HG03064 (cell line): ENCODE measurements around the gene IVD.
A peak's percentile ranks its signal among the peaks of the same experiment; 100 is the strongest.

ENCODE experiments used
- ATAC-seq: cut with Tn5 transposase; IDR thresholded peaks from one replicate; pipeline ENCODE4 v1.9.1; 2021; ENCODE audit warnings: low read depth; ENCODE audit not compliant: unreplicated experiment

Gene IVD

DNA sequence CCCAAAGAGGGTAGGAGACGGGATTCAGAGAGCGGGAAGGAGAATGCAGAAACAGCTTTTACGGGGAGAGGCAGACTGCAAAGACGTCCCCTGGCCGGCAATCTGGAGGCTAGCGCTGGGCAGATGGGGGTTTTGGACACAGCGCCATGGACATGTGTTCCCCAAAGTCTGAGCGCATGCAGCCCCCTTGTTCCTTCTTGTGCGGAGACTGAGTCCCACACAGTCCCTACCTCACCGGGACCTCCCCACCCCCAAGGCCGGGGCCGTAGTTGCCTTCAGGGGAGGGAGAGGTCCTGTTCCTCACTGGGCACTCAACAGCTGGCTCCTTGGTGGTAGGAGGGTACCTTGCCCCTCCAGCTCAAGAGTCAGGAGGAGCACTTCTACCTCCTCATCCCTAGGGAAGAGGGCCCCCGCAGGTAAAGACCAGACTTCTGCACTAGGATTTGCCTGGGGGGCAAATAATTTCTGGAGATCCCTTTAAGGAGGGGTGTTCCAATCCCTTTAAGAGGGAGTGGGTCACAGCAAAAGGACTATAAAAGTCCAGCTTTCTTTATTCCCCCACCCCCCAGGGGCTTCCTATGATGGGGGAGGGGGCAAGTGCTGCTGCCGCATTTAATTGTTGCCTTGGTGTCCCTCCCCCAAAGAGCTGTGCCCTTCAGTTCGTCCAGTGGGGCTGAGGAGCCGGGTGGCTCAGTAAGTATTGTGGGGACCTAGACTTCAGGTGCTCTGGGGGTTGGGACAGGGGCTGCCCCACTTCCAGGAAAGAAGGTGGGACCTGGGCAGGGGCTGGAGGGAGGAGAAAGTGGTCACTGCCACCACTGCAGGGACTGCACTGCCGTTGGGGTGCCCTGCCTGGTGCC is 31.5 kb downstream of the IVD start:
- no peak for ATAC-seq

- ATAC-seq: no peak
These were observed 32.4 kb downstream of the IVD start for GRCh38 chr15:40437752-40438687.

- no peak for ATAC-seq
These were observed 33.1 kb downstream of the IVD start for GRCh38 chr15:40438712-40439111.

- ATAC-seq: no peak
These were observed 33.9 kb downstream of the IVD start for GRCh38 chr15:40439461-40439959.

GRCh38 chr15:40439960-40440742 is 34.6 kb downstream of the IVD start:
- ATAC-seq: no peak

GRCh38 chr15:40440743-40441564 is 35.4 kb downstream of the IVD start, which contains the start of gene BAHD1:
Gene BAHD1, plus strand, starts transcription at chr15:40440953. Its CDS starts 17,512 bp downstream, at chr15:40458465.
- ATAC-seq: peak; percentile 83

DNA sequence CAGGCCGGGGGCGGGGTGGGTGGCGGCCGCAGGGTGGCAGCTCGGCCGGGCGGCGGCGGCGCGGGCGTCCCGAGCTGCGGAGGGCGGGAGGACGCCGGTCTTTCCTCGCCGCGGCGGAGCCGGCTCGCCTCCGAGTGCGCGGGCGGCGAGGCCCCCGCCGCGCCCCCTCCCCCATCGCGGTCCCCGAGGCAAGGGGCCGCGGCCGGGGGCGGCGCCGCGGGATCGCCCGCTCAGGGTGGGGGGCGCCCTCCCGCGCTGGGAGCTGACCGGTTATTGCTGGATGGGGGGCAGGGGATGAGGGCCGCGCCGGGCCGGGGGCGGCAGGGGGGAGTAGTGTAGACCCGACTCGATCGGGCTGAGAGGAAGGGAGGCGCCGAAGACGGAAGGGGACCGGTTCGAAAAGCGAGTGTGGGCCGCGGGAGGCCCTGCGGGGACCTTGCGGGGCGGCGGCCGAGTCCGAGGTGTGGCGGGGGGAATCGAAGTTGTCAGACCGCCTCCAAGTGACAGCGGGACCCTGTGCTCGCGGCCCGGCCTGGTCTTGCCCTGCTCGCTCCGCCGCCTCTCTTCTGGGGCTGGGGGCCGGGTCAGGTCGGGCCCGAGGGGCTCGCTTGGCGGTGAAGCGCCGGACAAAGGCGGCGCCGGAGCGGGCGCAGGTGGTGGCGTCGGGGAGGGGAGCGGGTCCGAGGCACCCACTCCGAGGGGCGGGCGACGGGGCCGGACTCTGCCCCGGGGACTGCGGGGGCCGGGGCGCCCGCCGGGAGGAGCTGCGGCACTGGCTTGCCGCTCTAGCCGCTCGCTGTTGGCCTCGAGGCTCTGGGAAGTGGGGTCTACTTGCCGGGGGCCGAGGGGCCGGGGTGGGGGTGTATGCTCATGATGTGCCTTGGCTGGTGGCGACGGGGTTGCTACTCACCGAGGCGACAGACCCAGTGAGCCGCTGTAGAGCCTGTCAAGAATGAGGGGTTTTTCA is 36.3 kb downstream of the IVD start:
- no peak for ATAC-seq

DNA sequence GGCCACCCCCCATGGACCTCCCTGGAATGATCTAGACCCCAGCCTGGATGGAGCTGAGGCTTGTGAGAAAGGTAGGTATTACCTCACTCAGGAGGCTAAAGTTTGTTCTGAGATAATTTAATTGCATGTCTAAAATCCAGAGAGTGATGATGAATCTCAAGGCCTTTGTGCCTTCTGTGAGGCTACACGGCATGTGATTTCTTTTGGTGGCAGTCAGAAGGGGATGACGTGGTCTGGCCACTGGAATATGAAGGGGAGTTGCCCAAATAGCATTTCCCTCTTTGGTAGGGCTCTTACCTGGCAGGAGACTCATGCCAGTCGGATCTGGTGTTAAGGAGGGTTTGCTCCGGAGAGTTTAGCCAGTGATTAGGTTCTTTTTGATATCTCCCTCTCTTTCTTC is 37.7 kb downstream of the IVD start:
- no peak for ATAC-seq

- ATAC-seq: no peak
These were observed 38.3 kb downstream of the IVD start for GRCh38 chr15:40443846-40444245.

GRCh38 chr15:40444736-40445135 is 39.1 kb downstream of the IVD start:
- ATAC-seq: no peak

- no peak for ATAC-seq
These were observed 39.9 kb downstream of the IVD start for GRCh38 chr15:40445421-40445922.

- no peak for ATAC-seq
These were observed 40.5 kb downstream of the IVD start for GRCh38 chr15:40446144-40446543.

DNA sequence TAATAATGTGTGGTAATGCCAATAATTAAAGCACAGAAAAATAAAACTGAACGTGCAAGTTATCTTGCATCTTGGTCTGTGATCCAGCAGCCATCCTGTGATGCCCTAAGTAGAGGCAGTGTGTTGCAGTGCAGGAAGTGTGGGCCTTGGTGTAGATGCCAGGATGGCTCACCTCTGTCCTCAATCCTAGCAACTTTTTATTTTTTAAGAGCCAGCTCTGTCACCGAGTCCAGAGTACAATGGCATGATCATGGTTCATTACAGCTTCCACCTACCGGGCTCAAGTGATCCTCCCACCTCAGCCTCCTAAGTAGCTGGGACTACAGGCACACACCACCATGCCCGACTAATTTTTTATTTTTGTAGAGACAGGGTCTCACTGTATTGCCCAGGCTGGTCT is 42.8 kb downstream of the IVD start:
- no peak for ATAC-seq

DNA sequence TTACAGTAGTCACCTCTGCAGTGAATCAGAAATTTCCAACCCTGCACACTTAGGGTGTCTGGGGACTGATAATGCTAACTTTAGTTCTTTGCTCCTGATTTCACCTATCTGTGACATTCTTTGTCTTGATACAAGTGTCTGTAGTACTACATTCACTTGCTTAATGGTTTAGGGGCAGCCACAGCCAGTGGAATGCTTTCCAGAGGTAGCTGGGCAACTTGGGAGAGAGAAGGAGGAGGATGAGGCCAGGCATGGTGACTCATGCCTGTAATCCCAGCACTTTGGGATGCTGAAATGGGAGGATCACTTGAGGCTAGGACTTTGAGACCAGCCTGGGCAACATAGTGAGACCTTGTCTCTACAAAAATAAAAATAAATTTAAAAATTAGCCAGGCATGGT is 43.7 kb downstream of the IVD start:
- ATAC-seq: no peak

- no peak for ATAC-seq
These were observed 44.5 kb downstream of the IVD start for GRCh38 chr15:40450047-40450446.

- ATAC-seq: no peak
These were observed 46.0 kb downstream of the IVD start for GRCh38 chr15:40451527-40452158.

DNA sequence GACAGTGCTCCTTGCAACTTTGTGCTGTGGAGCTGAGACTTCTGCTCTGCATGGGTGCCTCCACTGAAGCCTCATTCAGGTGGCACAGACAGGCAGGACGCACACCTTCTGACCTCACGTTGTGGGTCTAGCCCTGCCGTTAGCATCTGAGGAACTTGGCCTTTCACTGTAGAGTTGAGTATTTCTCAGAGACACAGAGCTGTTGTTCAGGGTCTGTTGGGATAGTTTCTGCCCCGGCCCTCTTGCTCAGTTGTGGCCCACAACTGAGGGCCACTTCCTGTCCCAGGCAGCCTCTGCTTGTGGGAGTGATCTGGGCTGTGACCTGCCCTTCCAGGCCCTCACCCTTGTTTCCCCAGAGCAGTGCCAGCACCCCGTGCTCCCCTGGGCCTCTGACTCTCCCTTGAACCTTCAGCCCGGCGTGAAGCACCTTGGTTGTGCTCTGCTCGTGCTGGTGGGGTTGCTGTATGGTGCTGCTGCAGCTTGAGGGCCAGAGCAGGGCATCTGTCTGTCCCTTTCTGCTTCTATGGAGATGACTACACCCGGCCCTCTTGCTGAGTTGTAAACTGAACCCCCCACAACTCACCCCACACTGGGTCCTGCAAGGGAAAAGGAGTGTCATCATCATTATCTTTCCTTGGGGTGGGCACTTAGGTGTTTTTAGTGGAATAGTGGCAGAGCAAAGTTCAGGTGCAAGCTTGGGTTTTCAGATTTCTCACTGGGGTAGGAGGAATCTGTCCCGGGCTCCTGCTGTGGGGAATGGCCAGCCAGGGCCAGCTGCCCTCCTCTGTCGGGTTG is 46.9 kb downstream of the IVD start:
- no peak for ATAC-seq
